HFFc6 (cell line): ENCODE data around the gene RFWD3. TPM values are rescaled to one million over a fixed set of nuclear protein-coding genes. Genes with fewer than 3 reads are reported as not detected.
A peak's percentile ranks its signal among the peaks of the same experiment; 100 is the strongest.

ENCODE experiments used
- DNase-seq: peaks from one replicate; pipeline ENCODE4 v3.0.0-alpha.2; 2018
- H3K27ac Mint-ChIP-seq: 2 replicates; pipeline ENCODE4 v1.8.0; 2020; ENCODE audit warnings: mild to moderate bottlenecking, mixed read lengths
- H3K27me3 Mint-ChIP-seq: 2 replicates; pipeline ENCODE4 v1.8.0; 2021; ENCODE audit warnings: mild to moderate bottlenecking, moderate library complexity, mixed read lengths; ENCODE audit not compliant: insufficient read depth
- H3K36me3 Mint-ChIP-seq: 2 replicates; pipeline ENCODE4 v1.8.0; 2021; ENCODE audit warnings: low read depth, mixed read lengths
- H3K4me1 Mint-ChIP-seq: 2 replicates; pipeline ENCODE4 v1.8.0; 2020; ENCODE audit warnings: low read depth, mixed read lengths
- H3K4me3 Mint-ChIP-seq: 2 replicates; pipeline ENCODE4 v1.8.0; 2020; ENCODE audit warnings: mild to moderate bottlenecking, moderate library complexity, mixed read lengths
- H3K9me3 Mint-ChIP-seq: 2 replicates; pipeline ENCODE4 v1.8.0; 2020; ENCODE audit warnings: mild to moderate bottlenecking, mixed read lengths
- CTCF ChIP-seq: fragments of 200-600 bp; sonication (generic); IDR thresholded peaks from 2 replicates; pipeline ENCODE4 v1.5.0; 2021; ENCODE audit warnings: antibody characterized with exemption, mild to moderate bottlenecking
- total RNA-seq, 6 experiments: library from RNA; stranded (reverse); fragmentation: NEBNext Ultra II Directional; extraction: Animal tissue kit (Norgen Biotek cat#: 25700); gene quantifications; 2 replicates in 1 of 6; 3 replicates in 5 of 6; pipeline ENCODE4 v1.2.3, GENCODE V29; 2021

The RFWD3 gene
- total RNA-seq, 6 experiments from 2014 or later: 27.2 to 44.4 (median 42.9) TPM

- no peak for TF ChIP-seq CTCF
- peaks cover 17% of the 10 kb centered on the region for H3K36me3 Mint-ChIP-seq
- H3K4me1 Mint-ChIP-seq: peaks cover 28% of the 10 kb centered on the region
- H3K9me3 Mint-ChIP-seq: no peaks in the 10 kb centered on the region
- no peak overlapping the region for H3K4me3 Mint-ChIP-seq
- DNase-seq: peak; percentile 45
- no peaks in the 10 kb centered on the region; the same call in 1 of the 2 replicates for H3K27me3 Mint-ChIP-seq
- peak overlapping the region; percentile 31; the same call in 1 of the 2 replicates for H3K27ac Mint-ChIP-seq
Observed at GRCh38 chr16:74611721-74612120, 55.0 kb downstream of the RFWD3 start.

GRCh38 chr16:74608944-74609343 lies 57.7 kb downstream of the RFWD3 start:
- TF ChIP-seq CTCF: no peak
- H3K9me3 Mint-ChIP-seq: no peaks in the 10 kb centered on the region

GRCh38 chr16:74608381-74608780 lies 58.3 kb downstream of the RFWD3 start:
- H3K36me3 Mint-ChIP-seq: peaks cover 21% of the 10 kb centered on the region
- no peak for DNase-seq
- H3K4me1 Mint-ChIP-seq: peaks cover 53% of the 10 kb centered on the region
- no peak overlapping the region for H3K4me3 Mint-ChIP-seq
- H3K27ac Mint-ChIP-seq: peak overlapping the region; percentile 91
- no peaks in the 10 kb centered on the region for H3K9me3 Mint-ChIP-seq
- H3K27me3 Mint-ChIP-seq: no peaks in the 10 kb centered on the region; the same call in 1 of the 2 replicates
- TF ChIP-seq CTCF: no peak

More at GRCh38 chr16:74608944-74609343, 57.7 kb downstream of the RFWD3 start:
- Mint-ChIP-seq H3K27me3 (no peaks in the 10 kb centered on the region; the same call in 1 of the 2 replicates), H3K4me1 (peaks cover 48% of the 10 kb centered on the region), H3K36me3 (peaks cover 20% of the 10 kb centered on the region), H3K4me3 (no peak overlapping the region), H3K27ac (peak overlapping the region; percentile 24; the same call in 1 of the 2 replicates)
- DNase-seq: no peak

GRCh38 chr16:74607962-74608356 lies 58.7 kb downstream of the RFWD3 start:
- peaks cover 56% of the 10 kb centered on the region for H3K4me1 Mint-ChIP-seq
- no peaks in the 10 kb centered on the region; the same call in 1 of the 2 replicates for H3K27me3 Mint-ChIP-seq
- DNase-seq: peak; percentile 23
- no peaks in the 10 kb centered on the region for H3K9me3 Mint-ChIP-seq
- peaks cover 22% of the 10 kb centered on the region for H3K36me3 Mint-ChIP-seq
- H3K4me3 Mint-ChIP-seq: peak overlapping the region; percentile 96
- peak overlapping the region; percentile 91 for H3K27ac Mint-ChIP-seq
- TF ChIP-seq CTCF: no peak

- Mint-ChIP-seq H3K4me3 (peak overlapping the region; percentile 96), H3K36me3 (peaks cover 19% of the 10 kb centered on the region), H3K27me3 (no peaks in the 10 kb centered on the region; the same call in 1 of the 2 replicates), H3K9me3 (no peaks in the 10 kb centered on the region), H3K27ac (peak overlapping the region; percentile 91), H3K4me1 (peaks cover 56% of the 10 kb centered on the region)
- no peak for DNase-seq
- no peak for TF ChIP-seq CTCF
Observed at GRCh38 chr16:74607310-74607961, 59.2 kb downstream of the RFWD3 start.
